Progenitor cell of endocrine pancreas (in vitro differentiated cells): Measurements from ENCODE around the gene SLX4IP. TPM values are rescaled to one million over a fixed set of nuclear protein-coding genes. Genes with fewer than 3 reads are reported as not detected.

ENCODE experiments used
- DNase-seq: peaks from one replicate; pipeline ENCODE4 v3.0.0; 2021; ENCODE audit warnings: low spot score; ENCODE audit not compliant: unreplicated experiment
- H3K27ac Mint-ChIP-seq: 2 replicates; pipeline ENCODE4 v1.8.0; 2021; ENCODE audit warnings: mild to moderate bottlenecking, moderate library complexity, mixed read lengths
- H3K27me3 Mint-ChIP-seq: 2 replicates; pipeline ENCODE4 v1.8.0; 2021; ENCODE audit warnings: mixed read lengths
- H3K36me3 Mint-ChIP-seq: 2 replicates; pipeline ENCODE4 v1.8.0; 2022; ENCODE audit warnings: mixed read lengths; ENCODE audit not compliant: insufficient read depth
- H3K4me1 Mint-ChIP-seq: 2 replicates; pipeline ENCODE4 v1.8.0; 2021; ENCODE audit warnings: low read depth, mixed read lengths
- H3K4me3 Mint-ChIP-seq: 2 replicates; pipeline ENCODE4 v1.8.0; 2021; ENCODE audit warnings: low read depth, mild to moderate bottlenecking, moderate library complexity, mixed read lengths
- H3K9me3 Mint-ChIP-seq: 2 replicates; pipeline ENCODE4 v1.8.0; 2021; ENCODE audit warnings: low read depth, mixed read lengths
- total RNA-seq: library from RNA; stranded (reverse); gene quantifications from 2 replicates; pipeline ENCODE4 v1.2.1, GENCODE V29; 2021
- TF ChIP-seq, protein P1 (sequence below): fragments of 200-600 bp; sonication (generic); IDR thresholded peaks from one replicate; pipeline ENCODE4 v1.5.0; 2021; ENCODE audit warnings: antibody characterized with exemption, mild to moderate bottlenecking; ENCODE audit not compliant: unreplicated experiment

Gene SLX4IP
- total RNA-seq, 1 donor from 2014 or later = 12.0 TPM

DNA sequence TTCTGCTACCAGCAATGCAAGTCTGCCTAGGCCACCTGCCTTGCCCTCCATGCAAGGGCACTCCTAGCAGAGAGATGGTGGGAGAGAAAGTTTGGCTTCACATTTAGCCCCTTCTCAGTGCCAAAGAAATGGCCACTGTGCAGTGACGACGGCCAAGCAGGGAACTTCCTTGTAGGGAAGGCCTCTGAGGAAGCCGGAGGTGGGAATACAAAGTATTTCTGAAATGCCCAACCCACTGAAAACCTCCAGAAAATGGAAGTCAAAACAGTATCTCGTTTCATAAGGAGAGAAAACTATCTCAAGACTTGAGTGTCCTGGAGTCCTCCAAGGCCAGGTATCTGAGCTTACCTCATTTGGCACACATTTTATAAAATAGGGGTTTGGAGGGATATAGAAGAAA lies 196.0 kb downstream of the SLX4IP start:
- Mint-ChIP-seq H3K4me3 (no peak overlapping the region), H3K4me1 (peaks cover 12% of the 10 kb centered on the region), H3K27me3 (no peaks in the 10 kb centered on the region), H3K36me3 (no peaks in the 10 kb centered on the region), H3K9me3 (no peaks in the 10 kb centered on the region), H3K27ac (no peak overlapping the region)
- DNase-seq = no peak
- TF ChIP-seq, protein P1, sequence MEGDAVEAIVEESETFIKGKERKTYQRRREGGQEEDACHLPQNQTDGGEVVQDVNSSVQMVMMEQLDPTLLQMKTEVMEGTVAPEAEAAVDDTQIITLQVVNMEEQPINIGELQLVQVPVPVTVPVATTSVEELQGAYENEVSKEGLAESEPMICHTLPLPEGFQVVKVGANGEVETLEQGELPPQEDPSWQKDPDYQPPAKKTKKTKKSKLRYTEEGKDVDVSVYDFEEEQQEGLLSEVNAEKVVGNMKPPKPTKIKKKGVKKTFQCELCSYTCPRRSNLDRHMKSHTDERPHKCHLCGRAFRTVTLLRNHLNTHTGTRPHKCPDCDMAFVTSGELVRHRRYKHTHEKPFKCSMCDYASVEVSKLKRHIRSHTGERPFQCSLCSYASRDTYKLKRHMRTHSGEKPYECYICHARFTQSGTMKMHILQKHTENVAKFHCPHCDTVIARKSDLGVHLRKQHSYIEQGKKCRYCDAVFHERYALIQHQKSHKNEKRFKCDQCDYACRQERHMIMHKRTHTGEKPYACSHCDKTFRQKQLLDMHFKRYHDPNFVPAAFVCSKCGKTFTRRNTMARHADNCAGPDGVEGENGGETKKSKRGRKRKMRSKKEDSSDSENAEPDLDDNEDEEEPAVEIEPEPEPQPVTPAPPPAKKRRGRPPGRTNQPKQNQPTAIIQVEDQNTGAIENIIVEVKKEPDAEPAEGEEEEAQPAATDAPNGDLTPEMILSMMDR = no peak

DNA sequence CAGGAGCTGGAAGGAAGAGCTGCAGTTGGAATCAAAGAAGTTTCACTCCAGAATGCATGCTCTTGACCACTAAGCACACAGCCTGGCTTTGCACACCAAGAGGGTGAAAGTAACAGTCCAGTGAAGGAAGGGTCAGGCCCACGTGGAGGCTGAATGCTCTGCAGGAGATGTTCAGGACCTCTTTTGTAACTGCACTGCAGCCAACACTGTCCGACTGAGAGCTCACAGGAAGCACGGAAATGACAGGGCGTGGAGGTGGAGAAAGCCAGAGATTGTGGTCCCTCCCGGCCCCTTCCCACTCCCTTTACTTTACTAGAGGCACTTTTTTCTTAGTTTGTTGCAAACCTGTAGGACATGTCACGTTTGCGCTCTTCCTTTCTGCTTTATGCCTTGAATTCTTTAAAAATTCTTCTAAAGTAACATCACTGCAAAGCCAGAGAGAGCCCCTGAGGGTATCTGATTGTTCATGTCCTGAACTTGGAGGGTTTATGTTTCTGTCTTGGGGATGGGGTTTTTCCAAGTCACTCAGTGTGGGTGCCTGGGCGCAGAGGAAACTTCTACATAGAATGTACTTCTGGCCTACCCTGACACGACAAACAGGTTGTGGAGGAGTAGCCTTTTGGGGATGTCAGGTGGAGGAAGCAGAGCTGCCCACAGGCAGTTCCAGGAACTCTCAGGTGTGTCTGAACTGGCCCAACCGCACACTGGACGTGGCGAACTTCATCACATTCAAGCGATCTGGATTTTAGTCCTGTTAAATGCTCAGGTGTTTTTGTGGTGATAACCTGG lies 197.8 kb downstream of the SLX4IP start:
- TF ChIP-seq, protein P1 = no peak
- no peak overlapping the region for H3K4me3 Mint-ChIP-seq
- no peaks in the 10 kb centered on the region for H3K9me3 Mint-ChIP-seq
- H3K4me1 Mint-ChIP-seq = peaks cover 11% of the 10 kb centered on the region
- H3K36me3 Mint-ChIP-seq = peaks cover 9% of the 10 kb centered on the region
- no peaks in the 10 kb centered on the region for H3K27me3 Mint-ChIP-seq
- no peak for DNase-seq
- H3K27ac Mint-ChIP-seq = no peak overlapping the region

DNA sequence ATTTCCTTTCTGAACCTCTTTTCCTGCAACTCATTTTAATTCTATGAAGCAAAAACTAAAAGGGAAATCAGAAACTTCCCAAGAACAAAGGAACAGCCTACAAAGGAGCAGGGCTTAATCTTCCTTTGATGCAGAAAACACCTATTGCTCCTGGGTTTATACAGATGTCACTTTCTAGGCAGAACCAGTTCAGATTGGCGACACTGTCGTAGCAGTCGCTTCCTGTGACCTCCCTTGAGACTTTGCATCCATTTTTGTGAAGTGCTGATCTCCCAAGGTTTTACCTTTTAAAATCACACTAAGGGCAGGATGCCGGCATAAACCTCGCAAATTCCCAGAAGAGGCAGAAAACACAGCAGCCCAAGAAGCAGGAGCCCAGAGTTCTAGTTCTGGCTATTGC lies 198.6 kb downstream of the SLX4IP start:
- DNase-seq = no peak
- Mint-ChIP-seq H3K4me3 (no peak overlapping the region), H3K9me3 (no peaks in the 10 kb centered on the region), H3K36me3 (peaks cover 15% of the 10 kb centered on the region), H3K27me3 (no peaks in the 10 kb centered on the region), H3K4me1 (peaks cover 14% of the 10 kb centered on the region), H3K27ac (no peak overlapping the region)
- TF ChIP-seq, protein P1 = no peak

DNA sequence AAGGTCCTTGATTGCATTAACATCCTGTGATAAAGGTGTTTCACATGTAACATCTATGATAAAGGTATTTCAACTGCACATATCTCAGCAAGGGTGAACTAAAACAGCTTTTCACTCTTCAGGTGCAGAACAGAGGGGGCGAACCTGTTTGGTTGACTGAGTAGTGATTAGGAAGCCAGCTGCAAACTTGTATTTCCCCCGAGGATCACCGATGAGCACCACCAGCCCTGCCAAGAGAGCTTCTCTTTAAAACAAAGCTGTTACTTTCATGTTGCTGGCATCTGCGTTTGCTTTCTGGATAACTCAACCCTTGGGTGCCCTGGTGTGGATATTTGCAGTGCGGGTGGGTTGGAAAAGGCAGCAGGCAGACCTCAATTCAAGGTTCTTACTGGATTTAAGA lies 199.1 kb downstream of the SLX4IP start:
- no peaks in the 10 kb centered on the region for H3K9me3 Mint-ChIP-seq
- no peak overlapping the region for H3K27ac Mint-ChIP-seq
- H3K36me3 Mint-ChIP-seq = peaks cover 17% of the 10 kb centered on the region
- H3K27me3 Mint-ChIP-seq = no peaks in the 10 kb centered on the region
- peaks cover 14% of the 10 kb centered on the region for H3K4me1 Mint-ChIP-seq
- TF ChIP-seq, protein P1 = no peak
- no peak overlapping the region for H3K4me3 Mint-ChIP-seq
- no peak for DNase-seq

DNA sequence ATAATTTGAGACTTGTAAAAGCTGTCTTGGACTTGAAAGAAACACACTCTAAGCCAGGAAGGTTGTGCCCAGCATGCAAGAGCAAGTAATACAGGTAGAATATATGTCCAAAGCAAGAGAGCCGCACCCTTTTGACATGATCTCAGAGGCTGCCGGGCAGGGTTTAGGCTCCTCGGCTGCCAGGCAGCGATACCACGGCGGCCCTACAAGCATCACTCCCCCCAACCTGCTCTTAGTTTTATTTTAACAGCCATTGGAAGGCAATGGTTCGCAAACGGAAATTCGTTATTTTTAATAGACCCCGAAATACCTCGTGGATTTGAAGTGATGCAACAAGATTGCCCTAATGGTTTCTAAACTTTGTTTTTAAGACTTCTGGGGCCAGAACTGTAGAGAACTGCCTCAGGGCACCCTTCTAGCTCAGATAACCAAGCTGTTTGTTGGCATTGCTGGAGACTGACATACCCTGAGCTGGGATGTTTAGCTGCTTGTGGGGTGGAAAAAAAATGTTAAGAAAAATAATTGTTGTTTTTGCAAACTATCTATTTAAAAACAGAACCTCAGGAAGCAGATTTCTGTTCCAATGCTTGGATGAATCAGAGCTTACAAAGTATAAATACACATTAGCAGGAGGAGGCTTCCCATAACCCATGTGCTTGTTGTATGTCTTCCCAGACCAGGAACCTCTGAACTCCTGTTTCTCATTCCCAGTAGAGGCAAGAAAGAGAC lies 199.7 kb downstream of the SLX4IP start:
- Mint-ChIP-seq H3K27me3 (no peaks in the 10 kb centered on the region), H3K27ac (no peak overlapping the region), H3K9me3 (no peaks in the 10 kb centered on the region), H3K4me1 (peaks cover 14% of the 10 kb centered on the region), H3K4me3 (no peak overlapping the region), H3K36me3 (peaks cover 22% of the 10 kb centered on the region)
- TF ChIP-seq, protein P1 = no peak
- no peak for DNase-seq
